KBM-7 (cell line): ENCODE measurements around the gene C11orf65.

Experiments used
- DNase-seq: peaks from one replicate; pipeline ENCODE4 v3.0.0-alpha.2; 2015
- in situ Hi-C: fragments of 300-500 bp; cut with MboI; formaldehyde crosslinking; loops from 2 replicates; pipeline ENCODE4 v1.14.3; 2020; ENCODE audit warnings: low sequenced_read_pairs, low pct_unique_long_range_greater_than_20kb, mixed read lengths

The C11orf65 gene, protein sequence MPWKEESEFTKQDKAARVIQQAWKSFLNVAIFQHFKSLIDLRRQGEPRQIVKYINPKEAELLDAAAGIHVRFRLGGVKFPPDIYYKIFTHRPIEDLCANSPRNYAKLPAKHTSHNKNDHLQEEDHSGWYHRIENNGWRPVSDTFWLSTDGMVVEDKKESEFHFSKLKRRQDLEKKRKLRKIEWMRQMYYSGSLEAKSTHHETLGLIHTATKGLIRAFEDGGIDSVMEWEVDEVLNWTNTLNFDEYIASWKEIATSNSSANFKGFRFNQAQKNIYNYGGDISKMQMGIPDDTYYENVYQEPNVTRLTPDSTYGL

DNA sequence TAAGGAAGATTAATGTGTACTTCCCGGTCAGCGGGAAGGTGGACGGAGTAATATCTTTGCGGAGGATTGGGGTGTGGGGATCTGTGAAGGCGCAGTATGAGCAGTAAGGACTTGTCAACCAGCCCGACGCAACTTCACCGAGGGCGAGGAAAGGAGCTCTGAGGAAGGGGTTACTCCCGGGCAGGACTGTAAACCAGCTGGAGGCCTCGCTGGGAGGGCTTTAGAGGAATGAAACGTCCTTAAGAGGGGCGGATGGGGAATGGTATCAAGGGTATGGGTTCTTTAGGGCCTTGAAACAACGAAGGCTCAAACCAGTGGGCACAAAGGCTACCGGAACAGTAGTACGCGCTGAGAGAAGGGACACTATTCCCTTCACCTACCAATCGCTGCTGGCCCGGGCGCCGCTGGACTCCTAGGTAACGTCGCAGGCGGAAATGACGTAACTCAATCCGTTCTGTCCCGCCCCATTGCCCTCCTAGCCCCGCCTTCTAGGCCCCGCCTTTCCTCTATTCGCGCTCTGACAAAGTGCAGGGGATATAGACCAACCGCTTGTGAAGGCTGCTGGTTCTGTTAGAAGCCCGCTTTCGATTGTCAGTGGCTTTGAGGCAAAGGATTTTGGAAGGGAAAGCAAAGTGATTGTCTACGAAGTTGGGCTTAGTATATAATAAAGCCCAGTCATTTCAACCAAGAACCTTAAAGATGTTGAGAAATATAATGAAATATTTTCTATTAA is at the start of gene C11orf65:
C11orf65 (minus strand) TSS at position 439 of the 733 bp plus-strand sequence. CDS start 5,970 bp downstream, outside the sequence.
- peak; percentile 98 for DNase-seq
- in situ Hi-C loops: no loop called here

DNA sequence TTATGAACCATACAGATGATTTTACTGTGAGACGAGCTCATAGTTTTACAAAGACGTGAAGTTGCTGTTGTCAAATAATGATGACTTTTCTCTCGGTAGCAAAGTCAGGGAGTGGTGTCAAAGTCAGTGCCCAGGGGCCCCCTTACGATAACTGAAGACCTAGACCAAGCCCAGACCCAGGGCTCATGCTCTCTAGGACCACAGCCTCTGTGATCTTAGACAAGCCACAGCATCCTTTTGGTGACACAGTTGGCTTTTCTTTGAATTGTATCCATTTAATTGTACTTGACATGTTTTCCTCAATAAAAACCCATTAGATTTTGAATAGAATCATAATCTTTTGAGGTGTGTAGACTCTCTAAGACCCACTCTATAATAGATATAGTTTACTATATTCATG is 48.8 kb upstream of the C11orf65 start:
- no peak for DNase-seq
- in situ Hi-C loops: no loop called here

DNA sequence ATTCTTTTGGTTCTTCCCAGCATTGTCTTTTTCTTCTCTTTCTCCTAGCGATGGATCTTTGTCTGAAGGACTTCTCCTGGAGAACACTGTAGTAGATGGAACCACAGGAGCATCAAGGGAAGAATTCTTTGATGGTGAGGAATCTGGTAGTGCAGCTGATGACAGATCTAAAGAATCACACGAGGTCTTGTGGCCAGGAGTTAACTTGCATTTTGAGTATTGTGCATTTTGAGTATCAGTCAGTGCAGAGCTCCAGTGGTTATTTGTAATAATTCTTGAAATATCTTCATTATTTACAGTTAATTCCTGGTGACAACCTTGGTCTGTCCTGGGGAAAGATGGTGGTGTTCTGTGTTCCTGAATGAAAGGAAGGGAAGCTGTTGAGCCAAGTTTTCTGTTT is 45.4 kb upstream of the C11orf65 start:
- DNase-seq: no peak
- in situ Hi-C loops: no loop called here

DNA sequence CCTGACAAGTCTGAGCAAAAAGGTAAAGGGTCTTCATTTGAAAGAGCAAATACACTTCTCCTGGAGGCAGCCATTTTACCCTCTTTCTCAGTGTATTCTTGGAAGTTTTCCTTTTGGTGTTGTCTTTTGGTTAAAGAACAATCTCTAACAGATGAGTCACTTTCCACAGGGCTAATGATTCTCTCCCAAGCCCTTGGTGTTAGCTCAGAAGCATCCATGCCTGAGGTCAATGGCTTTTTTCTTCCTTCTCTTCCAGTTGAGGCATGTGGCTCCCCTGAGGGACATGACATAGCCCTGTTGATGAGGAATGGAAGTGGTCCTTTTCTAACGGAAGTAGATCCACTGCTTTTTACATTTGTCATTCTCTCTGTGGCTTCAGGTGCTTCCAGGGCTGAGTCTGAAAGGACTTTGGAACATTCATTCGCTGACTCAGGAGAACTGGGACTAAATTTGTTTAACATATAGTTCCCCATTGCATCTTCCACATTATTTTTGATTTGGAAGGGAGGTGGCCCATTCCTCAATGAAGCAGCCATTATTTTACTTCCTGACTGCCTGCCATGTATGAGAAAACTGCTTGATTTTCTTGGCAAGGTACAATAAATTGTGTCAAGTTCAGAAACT is 44.6 kb upstream of the C11orf65 start:
- in situ Hi-C loops: no loop called here
- no peak for DNase-seq

DNA sequence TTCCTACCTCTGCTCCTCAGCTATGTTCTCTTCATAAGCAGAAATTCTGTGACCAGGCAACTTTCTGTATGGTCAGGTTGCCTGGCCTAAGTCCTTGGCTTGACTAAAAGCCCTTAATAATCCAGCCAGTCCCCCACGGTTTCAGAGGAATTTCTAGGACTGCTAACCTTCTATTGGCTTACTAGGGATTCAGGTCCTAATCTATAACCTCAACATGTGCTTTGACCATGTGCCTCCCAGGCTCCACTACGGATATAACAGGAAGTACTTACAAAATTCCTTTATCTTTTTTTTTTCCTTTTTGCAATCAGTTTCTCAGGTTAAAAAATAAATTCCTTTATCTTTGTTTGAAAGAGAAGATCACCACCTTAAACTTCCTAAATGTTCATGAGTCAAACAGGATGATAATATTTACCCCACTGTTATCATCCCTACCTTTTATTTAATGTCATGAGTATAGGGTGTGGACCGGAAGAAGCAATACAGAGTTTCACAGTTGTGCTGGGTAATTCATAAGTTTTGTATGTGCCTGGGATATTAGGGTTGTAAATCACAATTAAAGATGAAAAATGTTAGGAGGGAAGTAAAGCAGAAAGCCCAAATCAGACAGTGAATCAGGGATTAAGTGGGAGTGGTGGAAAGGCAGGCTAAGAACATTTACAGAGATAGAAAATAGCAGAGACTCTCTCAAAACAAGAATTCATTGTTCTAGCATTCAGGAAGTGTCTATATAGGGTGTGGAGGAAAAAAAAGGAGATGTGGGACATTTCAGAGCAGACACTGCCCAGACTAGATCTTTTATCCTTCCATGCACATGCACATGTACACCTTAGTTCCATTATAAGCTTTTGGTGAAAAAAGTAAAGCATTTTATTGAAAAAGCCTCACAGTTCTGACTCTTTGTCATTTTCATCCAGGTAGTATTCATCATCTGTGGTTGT is 41.6 kb upstream of the C11orf65 start:
- no peak for DNase-seq
- in situ Hi-C loops: no loop called here

DNA sequence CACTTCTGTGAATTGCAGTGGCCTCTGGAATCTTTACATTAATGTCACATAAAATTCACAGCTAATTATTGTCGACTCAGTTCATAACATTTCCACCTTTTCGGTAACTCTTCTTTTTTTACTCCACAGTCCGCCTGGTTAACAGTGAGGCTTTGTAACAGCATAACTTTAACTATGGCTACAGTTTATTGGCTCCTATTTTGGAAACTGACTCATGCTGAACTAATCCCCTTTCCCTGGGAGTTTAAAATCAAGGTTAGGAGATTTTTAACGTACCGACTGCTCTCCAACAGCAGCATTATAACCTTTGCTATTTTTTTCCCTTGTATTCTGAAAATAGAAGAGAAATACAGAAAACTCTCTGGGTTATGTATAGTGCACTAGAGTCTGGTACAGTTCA is 34.1 kb upstream of the C11orf65 start:
- no peak for DNase-seq

DNA sequence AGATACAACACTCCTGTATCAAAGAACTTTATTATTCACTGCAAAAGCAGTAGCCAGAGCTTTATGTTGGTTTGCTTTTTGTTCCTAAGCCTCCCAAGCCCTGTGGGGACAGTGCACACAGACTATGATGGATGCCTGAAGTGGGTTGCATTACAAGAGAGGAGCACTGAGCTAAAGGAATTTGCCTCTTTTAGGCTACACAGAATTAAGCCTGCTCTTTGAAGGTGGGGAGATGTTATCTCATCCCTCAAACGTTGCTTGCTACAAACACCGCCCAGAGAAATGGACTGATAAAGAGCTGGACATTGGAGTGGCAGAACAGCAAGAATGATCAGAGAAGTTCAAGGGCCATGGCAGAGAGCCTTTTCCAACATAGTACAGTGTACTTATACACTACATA is 33.4 kb upstream of the C11orf65 start:
- no peak for DNase-seq
- in situ Hi-C loops: no loop called here

More for the DNA sequence above, 34.1 kb upstream of the C11orf65 start:
- in situ Hi-C loops: no loop called here

DNA sequence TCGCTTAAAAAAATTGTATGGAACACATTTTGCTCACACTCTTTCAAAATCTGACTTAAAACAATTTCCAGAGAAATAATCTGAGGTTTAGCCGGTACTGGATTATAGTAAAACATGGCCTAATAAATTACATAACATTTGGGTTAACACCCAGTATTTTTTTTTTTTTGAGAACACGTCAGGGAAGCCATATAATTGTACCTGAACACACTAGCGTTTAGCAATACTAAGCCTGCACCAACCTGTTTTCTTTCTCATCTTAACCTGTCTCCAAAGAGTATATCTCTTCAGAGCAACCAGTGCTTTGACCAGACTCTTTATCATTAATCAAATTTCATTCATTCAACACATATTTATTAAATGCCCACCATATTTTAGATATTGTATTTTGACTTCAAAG is 32.8 kb upstream of the C11orf65 start:
- in situ Hi-C loops: no loop called here

DNA sequence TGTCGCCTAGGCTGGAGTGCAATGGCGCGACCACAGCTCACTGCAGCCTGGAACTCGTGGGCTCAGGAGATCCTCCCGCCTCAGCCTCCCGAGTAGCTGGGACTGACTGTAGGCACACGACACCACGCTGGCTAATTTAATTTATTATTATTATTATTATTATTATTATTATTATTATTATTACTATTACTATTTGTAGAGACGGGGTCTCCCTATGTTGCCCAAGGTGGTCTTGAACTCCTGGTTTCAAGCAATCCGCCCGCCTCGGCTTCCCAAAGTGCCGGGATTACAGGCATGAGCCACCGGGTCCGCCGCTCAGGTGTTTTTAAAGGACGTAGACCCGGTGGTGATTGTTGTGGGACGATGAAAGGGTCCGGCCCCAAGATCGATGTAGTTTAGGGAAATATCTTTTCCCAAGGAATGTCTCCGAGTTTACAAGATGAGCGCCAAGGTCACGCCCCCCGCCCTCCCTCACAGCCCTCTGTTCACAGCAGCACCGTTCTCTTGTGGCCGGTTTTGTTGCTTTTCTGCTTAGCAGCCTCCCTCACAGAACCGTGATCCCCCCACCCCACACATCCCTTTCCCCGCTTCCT is 31.6 kb upstream of the C11orf65 start:
- DNase-seq: no peak
- in situ Hi-C loops: no loop called here

More for the DNA sequence above, 32.8 kb upstream of the C11orf65 start:
- DNase-seq: no peak

DNA sequence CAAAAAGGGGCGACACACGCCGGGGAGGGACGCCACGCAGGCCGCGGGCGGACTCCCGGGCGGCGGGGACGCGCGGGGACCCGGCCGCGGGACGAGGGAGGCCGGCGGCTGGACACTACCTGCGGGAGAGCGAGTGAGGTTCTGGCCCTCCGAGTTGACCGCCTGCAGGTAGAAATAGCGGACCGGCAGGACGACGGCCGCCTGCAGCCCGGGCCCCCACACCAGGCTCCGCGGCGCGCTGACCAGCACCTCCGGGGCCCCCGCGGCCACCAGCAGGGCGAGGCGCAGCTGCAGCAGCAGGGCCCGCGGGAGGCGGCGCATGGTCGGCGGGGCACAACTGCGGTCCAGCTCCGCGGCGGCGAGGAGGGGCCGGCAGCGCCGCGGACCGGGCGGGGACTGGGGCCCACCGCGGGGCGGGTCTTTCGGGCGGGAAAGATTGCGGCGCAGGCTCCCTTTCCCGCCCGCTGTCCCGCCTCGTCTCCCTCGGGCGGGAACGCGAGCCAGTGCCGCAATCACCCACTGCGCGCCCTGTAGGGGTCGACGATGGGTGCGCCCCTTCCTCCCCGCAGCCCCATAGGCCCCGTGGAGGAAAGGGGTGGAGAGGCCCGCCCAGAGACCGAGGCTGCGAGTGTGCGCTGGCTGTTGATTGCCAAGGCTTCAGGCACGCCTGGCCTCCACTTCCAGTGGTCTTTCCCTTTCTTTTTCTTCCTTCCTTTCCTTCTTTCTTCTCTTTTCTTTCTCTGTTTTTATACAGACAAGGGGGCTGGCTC is 30.9 kb upstream of the C11orf65 start, which contains the start of gene POGLUT3:
POGLUT3 (minus strand) TSS at position 339 of the 770 bp plus-strand sequence; CDS start at position 321, 18 bp downstream.
- peak; percentile 68 for DNase-seq
- in situ Hi-C loops: no loop called here

DNA sequence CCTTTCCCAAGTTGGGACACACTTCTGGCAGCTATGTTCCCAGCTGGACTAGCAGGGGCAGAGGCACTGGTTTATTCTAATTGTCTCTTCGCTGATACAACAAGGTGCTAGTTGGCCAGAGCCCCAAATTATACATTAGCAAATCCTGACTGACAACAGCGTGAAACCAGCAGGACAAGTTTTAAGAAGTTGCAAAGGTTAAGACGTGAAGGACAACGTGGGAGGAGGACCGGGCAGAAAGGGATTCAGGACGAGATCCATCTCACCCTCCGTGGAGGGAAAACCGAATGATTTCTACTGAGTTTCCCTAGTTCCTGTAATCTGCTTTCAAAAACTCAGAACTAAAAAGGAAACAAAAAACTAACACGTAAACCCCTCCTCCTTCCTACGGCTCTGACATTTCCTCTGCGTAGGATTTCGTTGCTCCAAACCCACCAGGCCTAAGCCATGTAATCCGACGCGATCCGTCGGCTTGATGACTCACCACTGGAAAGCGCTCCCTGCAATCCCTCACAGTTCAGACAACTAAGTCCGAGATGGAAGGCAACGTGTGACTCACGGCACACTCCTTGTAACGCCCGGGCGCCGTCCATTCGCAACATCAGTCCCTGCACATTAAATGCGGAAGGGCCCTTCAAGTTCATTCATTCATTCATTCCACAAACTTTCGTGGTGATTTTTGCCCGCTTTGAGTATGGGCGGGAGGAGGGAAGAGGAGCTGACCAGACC is 30.2 kb upstream of the C11orf65 start:
- in situ Hi-C loops: no loop called here
- peak; percentile 94 for DNase-seq

DNA sequence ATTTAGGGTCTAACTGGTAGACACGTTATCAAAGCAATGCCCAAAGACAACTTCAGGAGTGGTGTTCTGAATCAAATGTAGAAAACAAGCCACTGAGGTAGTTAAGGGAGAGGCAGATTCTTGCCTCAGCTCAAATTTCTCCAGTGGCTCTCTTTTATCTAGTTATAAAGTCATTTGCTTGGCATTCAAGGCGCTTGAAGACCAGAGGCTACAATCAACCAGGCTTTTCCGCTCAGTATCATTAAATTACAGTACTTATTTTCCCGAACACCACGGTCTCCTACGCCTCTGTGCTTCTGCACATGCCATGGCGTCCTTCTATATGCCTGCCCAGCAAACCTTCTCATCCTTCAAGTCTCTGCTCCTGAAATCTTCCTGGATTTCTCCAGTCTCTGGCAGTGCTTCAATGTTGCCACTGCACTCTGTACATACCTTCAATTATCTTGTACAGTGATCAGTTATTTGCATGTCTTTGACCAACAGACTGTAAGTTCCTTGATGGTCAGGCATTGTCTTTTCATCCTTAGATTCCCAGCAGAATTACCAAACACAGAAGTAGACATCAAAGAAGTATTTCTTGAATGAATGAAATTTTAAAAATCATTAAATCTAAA is 29.4 kb upstream of the C11orf65 start:
- in situ Hi-C loops: no loop called here
- peak; percentile 8 for DNase-seq

DNA sequence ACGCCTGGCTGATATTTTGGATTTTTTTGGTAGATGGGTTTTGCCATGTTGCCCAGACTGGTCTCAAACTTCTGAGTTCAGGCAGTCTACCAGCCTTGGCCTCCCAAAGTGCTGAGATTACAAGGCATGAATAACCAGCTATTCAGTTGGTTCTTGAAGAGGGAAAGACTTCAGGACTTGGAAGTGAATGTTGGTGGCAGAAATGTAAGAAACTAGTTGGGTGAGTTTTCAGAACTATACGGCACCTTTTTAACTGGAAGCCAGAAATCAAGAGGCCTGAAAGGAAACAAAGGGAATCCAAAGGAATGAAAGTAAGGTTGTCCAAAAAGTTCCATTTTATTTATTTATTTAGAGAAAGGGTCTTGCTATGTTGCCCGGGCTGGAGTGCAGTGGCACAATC is 28.0 kb upstream of the C11orf65 start:
- in situ Hi-C loops: no loop called here
- DNase-seq: no peak

DNA sequence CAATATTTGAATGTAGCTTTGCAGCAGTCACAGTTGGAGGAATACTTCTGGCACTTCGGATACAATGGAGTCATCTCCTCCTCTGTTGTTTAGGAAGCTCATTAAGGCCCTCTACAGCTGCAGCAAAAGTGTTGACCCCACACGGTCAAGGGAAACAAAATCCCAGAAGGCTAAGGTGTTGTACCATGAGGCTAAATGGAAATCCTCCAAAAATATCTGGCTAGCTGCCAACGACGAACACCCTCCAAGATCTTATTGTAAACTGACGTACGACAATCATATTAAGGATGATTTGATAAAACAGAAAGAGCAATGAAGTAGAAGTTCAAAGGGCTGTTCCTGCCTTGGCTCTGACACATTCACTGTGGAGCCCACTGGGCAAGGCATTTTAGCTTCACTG is 26.9 kb upstream of the C11orf65 start:
- in situ Hi-C loops: no loop called here
- DNase-seq: no peak

DNA sequence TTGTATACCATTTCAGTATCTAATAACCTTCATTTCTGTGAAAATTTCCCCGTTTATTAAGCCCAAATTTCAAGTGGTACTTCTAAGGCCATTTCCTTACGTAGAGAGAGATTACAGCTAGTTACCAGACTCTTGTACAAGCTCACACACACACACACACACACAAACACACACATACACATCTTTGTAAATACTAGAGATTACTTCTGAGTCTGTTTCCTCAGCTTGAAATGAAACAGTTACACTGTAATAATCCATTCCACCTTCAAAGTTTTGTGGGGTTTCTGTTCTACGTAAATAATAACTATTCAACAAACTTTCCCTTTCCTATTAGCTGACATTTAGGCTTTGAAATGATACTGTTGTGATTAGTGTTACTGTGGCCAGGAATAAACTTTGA is 24.6 kb upstream of the C11orf65 start:
- no peak for DNase-seq
- in situ Hi-C loops: no loop called here

DNA sequence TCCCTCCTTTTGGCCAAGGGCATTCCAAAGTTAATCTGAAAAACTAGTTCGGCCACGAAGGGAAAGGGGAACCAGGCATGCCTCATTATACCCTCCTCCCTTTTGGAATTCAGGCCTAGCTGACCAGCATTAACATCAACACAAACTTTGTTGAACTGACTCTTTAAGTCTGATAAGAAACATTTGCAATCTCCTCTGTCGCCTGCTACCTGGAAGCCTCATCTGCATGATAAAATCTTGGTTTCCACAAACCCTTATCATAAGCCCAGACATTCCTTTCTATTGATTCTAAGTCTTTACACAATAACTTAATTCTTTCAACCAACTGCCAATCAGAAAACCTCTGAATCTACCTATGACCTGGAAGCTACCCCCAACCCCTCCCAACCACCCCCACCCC is 19.5 kb upstream of the C11orf65 start:
- in situ Hi-C loops: no loop called here
- no peak for DNase-seq

DNA sequence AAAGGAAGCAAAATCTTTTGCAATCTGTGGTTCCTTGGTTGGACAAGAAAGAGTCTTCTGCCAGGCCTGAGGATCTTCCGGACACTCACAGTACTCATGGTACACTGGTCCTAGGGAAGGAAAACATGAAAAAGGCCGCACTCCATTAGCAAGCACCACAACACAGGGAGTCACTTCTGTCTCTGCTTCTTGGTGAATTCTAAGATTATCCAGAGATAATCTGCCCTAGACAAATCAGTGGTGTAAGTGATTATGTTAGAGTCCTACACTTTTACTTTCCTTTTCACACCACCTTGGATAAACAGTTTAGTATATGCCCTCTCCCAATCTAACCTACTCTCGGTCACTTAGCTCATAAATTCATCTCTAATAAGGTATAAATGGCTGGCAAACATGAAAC is 19.0 kb upstream of the C11orf65 start:
- DNase-seq: no peak

More for the DNA sequence above, 19.0 kb upstream of the C11orf65 start:
- in situ Hi-C loops: no loop called here
